ENCODE results near the gene MITF. TPM values are rescaled to one million over a fixed set of nuclear protein-coding genes. Genes with fewer than 3 reads are reported as not detected.

MITF gene
- total and polyA plus RNA-seq, 8 donors: 3.5 to 61.3 (median 15.5) TPM

GRCh38 chr3:69838217-69838616 is 99.0 kb downstream of the MITF start:
- peak in 1 of 2 donors; percentile 8 for DNase-seq
- H3K9me3 ChIP-seq: peaks cover 0 to 9% (median 0%) of the 10 kb centered on the region in 4 donors
- no peak for TF ChIP-seq EP300 (IDR thresholded peaks at IDR 0.05)
- TF ChIP-seq CTCF (IDR thresholded peaks at IDR 0.05): no peak
- TF ChIP-seq POLR2AphosphoS5 (IDR thresholded peaks at IDR 0.05): no peak
- TF ChIP-seq POLR2A (IDR thresholded peaks at IDR 0.05): no peak
- H3K36me3 ChIP-seq: no peaks in the 10 kb centered on the region
- intact Hi-C loops (cut with DNase I; ENCODE audit: low total_unique reads): no loop called here
- peaks cover 0 to 43% (median 9%) of the 10 kb centered on the region in 4 donors for H3K4me1 ChIP-seq
- WGBS, 5 donors: 51 to 76% (median 64%) methylated on average over 5 of the region's 5 CpGs
- no peak overlapping the region for H3K4me3 ChIP-seq
- H3K27me3 ChIP-seq: no peaks in the 10 kb centered on the region
- no peak overlapping the region for H3K27ac ChIP-seq

GRCh38 chr3:69838696-69839515 is 99.6 kb downstream of the MITF start:
- Histone ChIP-seq H3K27me3 (no peaks in the 10 kb centered on the region), H3K9me3 (peaks cover 0 to 9% (median 0%) of the 10 kb centered on the region in 4 donors), H3K27ac (no peak overlapping the region), H3K4me1 (peaks cover 0 to 43% (median 9%) of the 10 kb centered on the region in 4 donors), H3K36me3 (no peaks in the 10 kb centered on the region), H3K4me3 (no peak overlapping the region)
- TF ChIP-seq POLR2AphosphoS5 (IDR thresholded peaks at IDR 0.05): no peak
- no peak for TF ChIP-seq EP300 (IDR thresholded peaks at IDR 0.05)
- TF ChIP-seq CTCF (IDR thresholded peaks at IDR 0.05): no peak
- no peak for TF ChIP-seq POLR2A (IDR thresholded peaks at IDR 0.05)
- intact Hi-C loops (cut with DNase I; ENCODE audit: low total_unique reads): no loop called here
- WGBS, 5 donors: 74 to 91% (median 87%) methylated on average over 3 of the region's 3 CpGs
- DNase-seq: no peak

GRCh38 chr3:69842351-69842750 is 103.1 kb downstream of the MITF start:
- no peak overlapping the region for H3K4me3 ChIP-seq
- H3K4me1 ChIP-seq: peaks cover 0 to 39% (median 9%) of the 10 kb centered on the region in 4 donors
- H3K27ac ChIP-seq: no peak overlapping the region
- TF ChIP-seq CTCF (IDR thresholded peaks at IDR 0.05): no peak
- no peak for TF ChIP-seq POLR2AphosphoS5 (IDR thresholded peaks at IDR 0.05)
- TF ChIP-seq POLR2A (IDR thresholded peaks at IDR 0.05): no peak
- no peak for TF ChIP-seq EP300 (IDR thresholded peaks at IDR 0.05)
- no peaks in the 10 kb centered on the region for H3K9me3 ChIP-seq
- intact Hi-C loops (cut with DNase I; ENCODE audit: low total_unique reads): no loop called here
- WGBS, 5 donors: 66 to 84% (median 68%) methylated on average over 5 of the region's 5 CpGs
- no peaks in the 10 kb centered on the region for H3K36me3 ChIP-seq
- no peak for DNase-seq
- no peaks in the 10 kb centered on the region for H3K27me3 ChIP-seq

- no peak overlapping the region for H3K4me3 ChIP-seq
- H3K4me1 ChIP-seq: peaks cover 0 to 35% (median 9%) of the 10 kb centered on the region in 4 donors
- no peaks in the 10 kb centered on the region for H3K27me3 ChIP-seq
- TF ChIP-seq POLR2AphosphoS5 (IDR thresholded peaks at IDR 0.05) (no peak), EP300 (IDR thresholded peaks at IDR 0.05) (no peak), POLR2A (IDR thresholded peaks at IDR 0.05) (no peak), CTCF (IDR thresholded peaks at IDR 0.05) (no peak)
- intact Hi-C loops (cut with DNase I; ENCODE audit: low total_unique reads): no loop called here
- WGBS, 5 donors: 25 to 75% (median 40%) methylated on average over 3 of the region's 3 CpGs
- H3K9me3 ChIP-seq: no peaks in the 10 kb centered on the region
- H3K27ac ChIP-seq: no peak overlapping the region
- DNase-seq: peak in 1 of 2 donors; percentile 78
- no peaks in the 10 kb centered on the region for H3K36me3 ChIP-seq
Observed at GRCh38 chr3:69842789-69843188, 103.5 kb downstream of the MITF start.

All from stomach (tissue), 9 donors.